ENCODE measurements around the gene CPAMD8.

- TF ChIP-seq CTCF (conservative IDR thresholded peaks at IDR 0.05; ENCODE audit: low read length), result no peak
- TF ChIP-seq EZH2phosphoT487 (IDR thresholded peaks at IDR 0.05; ENCODE audit: borderline replicate concordance, low read depth, low read length), result no peak
Observed at GRCh38 chr19:16957151-16957701, 69.4 kb downstream of the CPAMD8 start.
